AG09319 (cell line): ENCODE measurements around the gene MBLAC1.

ENCODE experiments used
- DNase-seq: peaks from one replicate; pipeline ENCODE4 v3.0.0-alpha.2; 2010; ENCODE audit warnings: low read depth; ENCODE audit errors: extremely low read depth
- TF ChIP-seq, protein P1 (sequence below): IDR thresholded peaks from 2 replicates; pipeline ENCODE4 v1.5.1; 2011; ENCODE audit warnings: low read depth, mild to moderate bottlenecking, inconsistent platforms, low read length, moderate library complexity

The MBLAC1 gene

GRCh38 chr7:100171840-100172239 lies 45.1 kb downstream of the MBLAC1 start:
- DNase-seq: no peak
- TF ChIP-seq, protein P1, sequence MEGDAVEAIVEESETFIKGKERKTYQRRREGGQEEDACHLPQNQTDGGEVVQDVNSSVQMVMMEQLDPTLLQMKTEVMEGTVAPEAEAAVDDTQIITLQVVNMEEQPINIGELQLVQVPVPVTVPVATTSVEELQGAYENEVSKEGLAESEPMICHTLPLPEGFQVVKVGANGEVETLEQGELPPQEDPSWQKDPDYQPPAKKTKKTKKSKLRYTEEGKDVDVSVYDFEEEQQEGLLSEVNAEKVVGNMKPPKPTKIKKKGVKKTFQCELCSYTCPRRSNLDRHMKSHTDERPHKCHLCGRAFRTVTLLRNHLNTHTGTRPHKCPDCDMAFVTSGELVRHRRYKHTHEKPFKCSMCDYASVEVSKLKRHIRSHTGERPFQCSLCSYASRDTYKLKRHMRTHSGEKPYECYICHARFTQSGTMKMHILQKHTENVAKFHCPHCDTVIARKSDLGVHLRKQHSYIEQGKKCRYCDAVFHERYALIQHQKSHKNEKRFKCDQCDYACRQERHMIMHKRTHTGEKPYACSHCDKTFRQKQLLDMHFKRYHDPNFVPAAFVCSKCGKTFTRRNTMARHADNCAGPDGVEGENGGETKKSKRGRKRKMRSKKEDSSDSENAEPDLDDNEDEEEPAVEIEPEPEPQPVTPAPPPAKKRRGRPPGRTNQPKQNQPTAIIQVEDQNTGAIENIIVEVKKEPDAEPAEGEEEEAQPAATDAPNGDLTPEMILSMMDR: no peak

- DNase-seq: no peak
- TF ChIP-seq, protein P1: no peak
Measured at GRCh38 chr7:100173806-100174495, 47.2 kb downstream of the MBLAC1 start.

- TF ChIP-seq, protein P1: no peak
- no peak for DNase-seq
Measured at GRCh38 chr7:100174582-100174981, 47.8 kb downstream of the MBLAC1 start.

DNA sequence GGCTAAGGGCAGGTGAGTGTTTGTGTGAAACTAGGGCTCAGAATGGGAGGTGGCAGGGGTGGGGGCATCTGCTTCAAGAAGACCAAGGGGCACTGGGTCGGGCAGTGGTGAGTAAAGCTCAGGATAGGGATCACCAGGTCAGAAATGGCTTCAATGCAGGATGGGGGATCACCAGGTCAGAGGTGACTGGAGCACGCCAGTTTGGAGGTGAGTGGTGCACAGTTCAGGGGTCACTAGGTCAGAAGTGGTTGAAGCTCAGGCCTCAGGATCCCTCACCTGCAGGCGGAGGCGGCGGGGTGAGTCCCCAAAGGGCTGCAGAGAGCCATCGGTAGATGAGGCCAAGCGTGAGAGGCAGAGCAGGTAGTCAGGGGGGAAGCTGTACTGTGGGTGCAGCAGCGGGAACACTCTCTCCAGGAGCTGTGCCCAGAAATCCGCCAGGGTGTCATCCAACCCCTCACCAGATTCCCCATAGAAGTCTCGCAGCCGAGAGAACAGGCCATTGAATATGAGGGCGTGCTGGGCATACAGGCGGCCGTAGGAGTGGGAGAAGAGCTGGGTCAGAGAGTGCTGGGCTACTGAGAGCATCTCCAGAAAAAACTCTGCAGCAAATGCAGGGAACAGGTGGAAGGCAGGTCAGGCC lies 48.6 kb downstream of the MBLAC1 start:
- DNase-seq: no peak
- TF ChIP-seq, protein P1: no peak

GRCh38 chr7:100176096-100177044 lies 49.6 kb downstream of the MBLAC1 start:
- DNase-seq: no peak
- TF ChIP-seq, protein P1: no peak

GRCh38 chr7:100177045-100178001 lies 50.6 kb downstream of the MBLAC1 start, which contains the start of the genes GPC2 and STAG3:
GPC2 (minus strand) TSS chr7:100177381; CDS start chr7:100177199, 182 bp downstream.
STAG3 (plus strand) TSS chr7:100177918; CDS start chr7:100180557, 2,639 bp downstream.
- DNase-seq: peak; percentile 89
- TF ChIP-seq, protein P1: no peak
